Activated CD4-positive, alpha-beta T cell treated with anti-CD3 and anti-CD28 coated beads for 1 hour (primary cell): ENCODE results near the gene UNC5A.

Source experiments
- DNase-seq: peaks from one replicate; pipeline ENCODE4 v3.0.0-alpha.2; 2020

The UNC5A gene

GRCh38 chr5:176781638-176782570, 28.5 kb upstream of the UNC5A start:
- DNase-seq, result no peak

GRCh38 chr5:176784218-176785165, 25.9 kb upstream of the UNC5A start:
- DNase-seq, result no peak

GRCh38 chr5:176785184-176786145, 24.9 kb upstream of the UNC5A start:
- no peak for DNase-seq

DNA sequence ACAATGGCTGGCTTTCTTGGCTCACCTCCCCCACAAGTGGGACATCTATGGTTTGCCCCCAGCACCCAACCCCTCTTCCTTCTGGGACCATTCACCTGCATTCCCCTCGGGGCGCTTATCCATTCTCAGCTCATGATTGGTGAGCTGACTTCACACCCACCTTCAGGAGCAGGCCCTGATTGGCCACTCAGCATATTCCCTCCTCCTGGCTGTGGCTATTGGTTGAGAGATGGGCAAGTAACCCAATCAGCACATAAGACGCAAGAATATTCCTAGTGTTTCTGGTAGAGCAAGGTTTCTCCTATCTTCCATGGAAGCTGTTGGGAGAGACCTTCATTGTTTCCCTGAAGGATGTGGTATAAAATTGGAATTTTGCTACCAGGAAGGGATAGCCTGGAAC, 22.7 kb upstream of the UNC5A start:
- DNase-seq, result no peak

DNA sequence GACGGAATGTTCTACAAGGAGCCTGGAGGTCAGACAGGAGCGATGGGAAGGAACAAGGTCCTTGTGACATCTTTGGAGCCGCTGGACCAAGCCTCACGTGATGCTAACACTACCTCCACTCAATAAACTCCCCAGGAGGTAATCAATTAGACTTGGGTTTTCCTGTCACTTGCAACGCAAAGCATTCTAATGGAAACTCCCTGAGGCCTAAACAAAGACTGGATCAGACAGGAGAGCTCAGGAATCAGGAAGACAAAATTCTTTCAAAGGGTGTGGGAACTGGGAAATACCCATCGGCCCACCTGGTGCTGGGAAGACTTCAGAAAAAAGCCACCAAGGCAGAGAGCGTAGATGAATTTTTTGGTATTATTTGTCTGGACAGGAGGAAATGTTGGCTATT, 22.3 kb upstream of the UNC5A start:
- no peak for DNase-seq

GRCh38 chr5:176788941-176789872, 21.2 kb upstream of the UNC5A start:
- DNase-seq, result no peak

DNA sequence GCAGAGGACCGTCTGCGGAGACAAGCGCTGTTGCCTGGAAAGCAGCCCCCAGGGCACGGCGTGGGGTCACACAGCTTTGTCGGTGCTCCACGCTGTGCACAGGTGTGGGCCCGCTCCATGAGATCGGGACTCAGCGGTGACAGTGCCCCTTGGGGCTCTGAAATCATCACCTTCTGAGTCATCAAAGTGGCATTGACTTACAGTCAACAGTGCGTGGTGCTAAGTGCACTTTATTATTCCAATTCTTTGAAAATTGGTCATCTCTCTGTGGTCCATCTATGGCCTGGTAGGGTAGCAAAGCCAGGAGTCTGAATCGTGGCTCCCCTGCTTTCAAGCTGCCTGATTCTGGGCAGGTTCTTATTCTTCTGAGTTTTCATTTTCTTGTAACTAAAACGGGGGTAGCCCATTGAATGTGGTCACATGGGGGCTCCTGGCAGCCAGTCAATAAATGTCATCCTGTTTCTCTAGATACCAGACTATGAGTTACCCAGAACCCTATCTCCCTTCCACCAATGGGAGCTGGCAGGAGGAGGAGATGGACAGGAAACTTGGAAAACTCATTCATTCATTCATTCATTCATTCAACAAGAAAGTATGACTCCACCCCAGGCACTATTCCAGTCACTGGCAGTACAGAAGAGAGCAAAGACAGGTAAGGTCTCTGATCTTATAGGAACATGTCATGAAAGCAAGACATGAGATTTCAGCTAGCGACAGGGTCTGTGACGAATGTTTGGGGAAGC, 20.3 kb upstream of the UNC5A start:
- DNase-seq, result no peak

GRCh38 chr5:176790941-176791340, 19.4 kb upstream of the UNC5A start:
- DNase-seq, result no peak

DNA sequence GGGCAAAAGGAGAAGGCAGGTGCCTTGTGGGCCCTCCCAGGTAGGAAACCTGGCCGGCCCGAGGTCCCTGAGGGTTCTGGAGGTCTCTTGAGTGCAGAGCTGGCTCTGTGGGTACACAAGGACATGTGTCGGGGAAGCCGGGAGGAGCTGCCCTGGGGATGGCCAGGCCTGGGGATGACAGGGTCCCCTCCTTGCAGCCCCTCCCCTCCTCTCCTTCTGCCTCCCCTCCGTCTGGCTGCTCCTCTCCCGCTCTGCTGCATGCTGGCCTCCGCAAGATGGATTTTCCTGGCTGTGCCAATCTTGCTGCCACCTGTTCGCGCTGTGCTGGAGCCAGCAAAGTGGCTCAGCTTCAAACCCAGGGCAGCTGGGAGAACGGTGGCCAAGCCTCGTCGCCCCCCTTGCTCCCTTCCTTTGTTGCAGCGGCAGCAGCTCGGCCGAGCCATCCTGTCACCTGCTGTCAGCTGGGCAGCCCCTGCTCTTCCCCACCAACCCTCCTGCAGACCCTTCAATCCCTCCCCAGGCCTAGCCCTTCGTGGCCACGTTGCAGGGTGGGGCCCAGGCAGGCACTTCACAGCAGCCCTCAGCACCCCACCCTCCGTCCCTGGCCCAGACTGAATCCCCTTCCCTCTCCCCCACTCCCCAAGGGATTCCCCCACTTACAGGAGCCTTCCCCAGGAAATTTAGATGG, 17.6 kb upstream of the UNC5A start:
- no peak for DNase-seq

GRCh38 chr5:176793343-176793699, 17.0 kb upstream of the UNC5A start:
- no peak for DNase-seq

DNA sequence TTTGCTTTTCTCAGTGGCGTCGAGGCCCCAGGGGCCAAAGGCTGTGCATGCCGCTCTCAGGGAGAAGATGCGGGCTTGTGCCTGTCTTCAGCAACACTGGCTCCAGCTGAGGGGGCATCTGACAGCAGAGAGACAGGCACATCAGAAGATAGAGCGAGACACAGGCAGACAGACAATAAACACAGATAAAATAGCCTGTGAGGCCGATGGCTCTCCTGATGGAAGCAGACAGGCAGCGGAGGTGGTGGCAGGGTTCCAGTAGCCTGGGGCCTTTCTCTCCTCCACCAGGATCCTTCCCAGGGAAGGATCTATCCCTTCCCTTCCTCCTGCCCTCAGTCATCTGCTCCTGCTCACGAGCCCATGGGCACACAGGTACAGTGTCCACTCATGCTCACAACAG, 16.6 kb upstream of the UNC5A start:
- DNase-seq, result no peak

GRCh38 chr5:176794509-176794908, 15.8 kb upstream of the UNC5A start:
- DNase-seq, result no peak

- no peak for DNase-seq
These were observed 13.9 kb upstream of the UNC5A start for GRCh38 chr5:176796411-176796810.

DNA sequence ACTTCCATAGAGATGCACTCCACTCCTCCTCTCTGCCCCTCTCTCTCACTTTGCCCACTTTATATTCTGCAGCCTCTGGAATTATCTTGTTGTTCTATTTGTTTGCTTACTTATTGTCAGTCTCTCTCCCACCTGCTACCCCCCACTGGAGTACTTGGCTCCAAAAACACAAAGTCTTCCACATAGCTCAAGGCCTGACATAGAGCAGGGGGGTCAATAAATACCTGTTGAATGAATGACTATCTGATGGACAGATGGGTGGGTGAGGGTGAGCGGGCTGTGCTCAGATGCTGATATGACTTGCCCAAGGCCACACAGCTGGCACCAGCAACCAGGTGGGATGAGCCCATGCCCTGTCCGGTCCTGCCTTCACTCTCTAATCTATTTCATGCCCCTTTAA, 13.4 kb upstream of the UNC5A start:
- no peak for DNase-seq

DNA sequence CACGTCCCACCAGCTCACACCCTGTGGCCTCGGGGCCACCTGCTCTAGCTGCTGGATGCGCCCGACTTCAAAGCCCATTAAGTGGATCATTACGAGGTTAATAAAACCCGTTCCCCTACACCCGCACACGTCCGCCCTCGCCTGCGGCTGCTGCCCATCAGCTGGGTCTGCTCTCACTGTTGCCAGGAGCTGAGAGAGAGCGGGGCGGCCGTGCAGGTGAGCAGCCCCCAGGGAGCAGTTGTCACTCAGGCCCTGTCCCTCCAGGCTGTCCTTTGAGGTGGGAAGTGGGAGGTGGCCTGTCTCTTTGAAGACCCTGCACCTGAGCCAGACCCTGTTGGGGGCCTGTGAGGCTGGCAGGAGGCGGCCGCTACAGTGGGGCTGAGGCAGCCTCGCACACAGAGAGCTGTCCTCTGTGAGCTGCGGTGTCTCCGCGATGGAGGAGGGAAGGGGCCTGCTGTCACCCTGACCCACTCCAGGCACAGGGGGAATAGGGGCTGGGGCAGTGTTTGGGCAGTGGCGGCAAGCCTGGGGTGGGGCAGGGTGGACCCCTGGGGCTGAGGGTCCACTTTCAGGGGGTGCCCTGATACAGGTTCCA, 12.8 kb upstream of the UNC5A start:
- no peak for DNase-seq

GRCh38 chr5:176798086-176798876, 12.1 kb upstream of the UNC5A start:
- DNase-seq, result no peak

- no peak for DNase-seq
These were observed 11.4 kb upstream of the UNC5A start for GRCh38 chr5:176798949-176799348.

- DNase-seq, result no peak
These were observed 10.9 kb upstream of the UNC5A start for GRCh38 chr5:176799488-176799887.

DNA sequence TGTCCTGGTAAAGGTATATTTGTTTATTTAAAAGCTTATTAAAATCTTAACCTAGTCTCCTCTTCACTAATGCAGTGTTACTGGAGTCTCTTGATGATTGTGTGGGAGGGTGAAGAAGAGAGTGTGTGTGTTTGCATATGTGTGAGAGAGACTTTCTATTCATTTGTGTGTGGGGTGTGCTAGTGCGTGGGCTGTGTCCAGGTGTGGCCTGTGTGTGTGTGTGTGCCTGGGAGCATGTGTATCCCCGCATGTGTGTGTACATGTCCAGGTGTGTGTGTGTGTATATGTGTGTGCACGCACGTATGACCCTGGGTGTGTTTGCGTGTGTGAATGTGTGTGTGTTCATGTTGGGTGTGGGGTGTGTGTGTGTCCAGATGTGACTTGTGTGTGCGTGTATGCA, 10.3 kb upstream of the UNC5A start:
- no peak for DNase-seq
